Measurements from ENCODE around the gene AIPL1.

- no peak for TF ChIP-seq ZNF8 (CRISPR knock-in tag; IDR thresholded peaks at IDR 0.05)
- no peak for TF ChIP-seq PATZ1 (CRISPR knock-in tag; IDR thresholded peaks at IDR 0.05; ENCODE audit: borderline replicate concordance)
These were observed 41.3 kb upstream of the AIPL1 start for GRCh38 chr17:6476076-6476809.
